Gastroesophageal sphincter (tissue), 3 donors: Measurements from ENCODE around the gene CCT3.

Experiments used
- POLR2A ChIP-seq, 2 donors: fragments of 450-650 bp; IDR thresholded peaks; one replicate each; pipeline ENCODE4 v1.6.1; 2017; ENCODE audit warnings: antibody characterized with exemption in 2 of 2, mild to moderate bottlenecking in 2 of 2, moderate library complexity in 1 of 2
- POLR2AphosphoS5 ChIP-seq: sonication (generic); formaldehyde crosslinking; IDR thresholded peaks from one replicate; pipeline ENCODE4 v1.6.1; 2017; ENCODE audit warnings: antibody characterized with exemption
- TF ChIP-seq, protein P1 (sequence below), 4 experiments: fragments of 200-600 bp in 2 of 4; fragments of 450-650 bp in 2 of 4; sonication (generic) in 1 of 4; IDR thresholded peaks; one replicate each; pipeline ENCODE4 v1.5.1; 2017 to 2019; ENCODE audit warnings: antibody characterized with exemption in 4 of 4, mild to moderate bottlenecking in 2 of 4, moderate library complexity in 2 of 4

DNA sequence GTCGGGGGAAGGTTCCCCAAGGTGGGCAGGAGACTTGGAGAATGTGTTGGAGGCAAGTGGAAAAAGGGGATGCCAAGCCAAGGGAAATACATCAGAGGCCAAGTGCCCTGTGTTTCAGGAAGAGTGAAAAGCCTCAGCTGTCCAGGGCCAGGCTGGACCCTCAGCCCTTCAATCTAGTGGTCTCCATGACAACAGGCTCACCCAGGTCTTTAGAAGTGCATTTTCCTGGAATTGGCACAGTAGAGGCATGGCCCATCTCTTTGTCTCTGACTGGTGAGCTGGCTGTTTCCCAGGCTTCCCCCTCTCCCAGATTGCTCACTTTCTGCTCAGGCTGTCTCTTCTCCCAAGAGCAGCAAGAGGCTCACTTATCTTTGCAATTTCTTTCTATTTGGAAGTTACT lies 20.5 kb upstream of the CCT3 start:
- TF ChIP-seq POLR2A (IDR thresholded peaks at IDR 0.05) (no peak), POLR2AphosphoS5 (no peak)
- TF ChIP-seq, protein P1, sequence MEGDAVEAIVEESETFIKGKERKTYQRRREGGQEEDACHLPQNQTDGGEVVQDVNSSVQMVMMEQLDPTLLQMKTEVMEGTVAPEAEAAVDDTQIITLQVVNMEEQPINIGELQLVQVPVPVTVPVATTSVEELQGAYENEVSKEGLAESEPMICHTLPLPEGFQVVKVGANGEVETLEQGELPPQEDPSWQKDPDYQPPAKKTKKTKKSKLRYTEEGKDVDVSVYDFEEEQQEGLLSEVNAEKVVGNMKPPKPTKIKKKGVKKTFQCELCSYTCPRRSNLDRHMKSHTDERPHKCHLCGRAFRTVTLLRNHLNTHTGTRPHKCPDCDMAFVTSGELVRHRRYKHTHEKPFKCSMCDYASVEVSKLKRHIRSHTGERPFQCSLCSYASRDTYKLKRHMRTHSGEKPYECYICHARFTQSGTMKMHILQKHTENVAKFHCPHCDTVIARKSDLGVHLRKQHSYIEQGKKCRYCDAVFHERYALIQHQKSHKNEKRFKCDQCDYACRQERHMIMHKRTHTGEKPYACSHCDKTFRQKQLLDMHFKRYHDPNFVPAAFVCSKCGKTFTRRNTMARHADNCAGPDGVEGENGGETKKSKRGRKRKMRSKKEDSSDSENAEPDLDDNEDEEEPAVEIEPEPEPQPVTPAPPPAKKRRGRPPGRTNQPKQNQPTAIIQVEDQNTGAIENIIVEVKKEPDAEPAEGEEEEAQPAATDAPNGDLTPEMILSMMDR (IDR thresholded peaks at IDR 0.05), result no peak
